WTC11 (cell line): ENCODE measurements around the gene ARHGAP6.

Source experiments
- CTCF ChIP-seq: fragments of 200-600 bp; IDR thresholded peaks from 2 replicates; pipeline ENCODE4 v1.8.0; 2022; ENCODE audit warnings: antibody characterized with exemption
- MAX ChIP-seq: sonication (generic); formaldehyde crosslinking; IDR thresholded peaks from 2 replicates; pipeline ENCODE4 v1.8.0; 2022; ENCODE audit warnings: mild to moderate bottlenecking, missing genetic modification reagents
- NFYB ChIP-seq: sonication (generic); formaldehyde crosslinking; conservative IDR thresholded peaks from 2 replicates; pipeline ENCODE4 v1.8.0; 2022; ENCODE audit warnings: low read depth, missing genetic modification reagents
- SMAD3 ChIP-seq: sonication (generic); formaldehyde crosslinking; IDR thresholded peaks from 2 replicates; pipeline ENCODE4 v1.8.0; 2022; ENCODE audit warnings: missing genetic modification reagents, mild to moderate bottlenecking, borderline replicate concordance
- SP1 ChIP-seq: sonication (generic); formaldehyde crosslinking; conservative IDR thresholded peaks from 2 replicates; pipeline ENCODE4 v1.8.1; 2022; ENCODE audit warnings: missing genetic modification reagents
- USF2 ChIP-seq: sonication (generic); formaldehyde crosslinking; IDR thresholded peaks from 2 replicates; pipeline ENCODE4 v1.8.1; 2023; ENCODE audit warnings: mild to moderate bottlenecking, missing genetic modification reagents, moderate library complexity

GRCh38 chrX:11380187-11380844, 285.4 kb downstream of the ARHGAP6 start:
- TF ChIP-seq USF2 (no peak), SMAD3 (no peak), CTCF (no peak), SP1 (CRISPR knock-in tag) (no peak), MAX (CRISPR knock-in tag) (no peak), NFYB (no peak)
